Measurements from ENCODE around the gene SOCS7.
A peak's percentile ranks its signal among the peaks of the same experiment; 100 is the strongest.

SOCS7 gene, protein sequence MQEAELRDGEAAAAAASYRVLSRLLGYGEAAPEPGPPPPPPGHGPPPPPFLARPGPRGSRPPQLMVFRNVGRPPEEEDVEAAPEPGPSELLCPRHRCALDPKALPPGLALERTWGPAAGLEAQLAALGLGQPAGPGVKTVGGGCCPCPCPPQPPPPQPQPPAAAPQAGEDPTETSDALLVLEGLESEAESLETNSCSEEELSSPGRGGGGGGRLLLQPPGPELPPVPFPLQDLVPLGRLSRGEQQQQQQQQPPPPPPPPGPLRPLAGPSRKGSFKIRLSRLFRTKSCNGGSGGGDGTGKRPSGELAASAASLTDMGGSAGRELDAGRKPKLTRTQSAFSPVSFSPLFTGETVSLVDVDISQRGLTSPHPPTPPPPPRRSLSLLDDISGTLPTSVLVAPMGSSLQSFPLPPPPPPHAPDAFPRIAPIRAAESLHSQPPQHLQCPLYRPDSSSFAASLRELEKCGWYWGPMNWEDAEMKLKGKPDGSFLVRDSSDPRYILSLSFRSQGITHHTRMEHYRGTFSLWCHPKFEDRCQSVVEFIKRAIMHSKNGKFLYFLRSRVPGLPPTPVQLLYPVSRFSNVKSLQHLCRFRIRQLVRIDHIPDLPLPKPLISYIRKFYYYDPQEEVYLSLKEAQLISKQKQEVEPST

DNA sequence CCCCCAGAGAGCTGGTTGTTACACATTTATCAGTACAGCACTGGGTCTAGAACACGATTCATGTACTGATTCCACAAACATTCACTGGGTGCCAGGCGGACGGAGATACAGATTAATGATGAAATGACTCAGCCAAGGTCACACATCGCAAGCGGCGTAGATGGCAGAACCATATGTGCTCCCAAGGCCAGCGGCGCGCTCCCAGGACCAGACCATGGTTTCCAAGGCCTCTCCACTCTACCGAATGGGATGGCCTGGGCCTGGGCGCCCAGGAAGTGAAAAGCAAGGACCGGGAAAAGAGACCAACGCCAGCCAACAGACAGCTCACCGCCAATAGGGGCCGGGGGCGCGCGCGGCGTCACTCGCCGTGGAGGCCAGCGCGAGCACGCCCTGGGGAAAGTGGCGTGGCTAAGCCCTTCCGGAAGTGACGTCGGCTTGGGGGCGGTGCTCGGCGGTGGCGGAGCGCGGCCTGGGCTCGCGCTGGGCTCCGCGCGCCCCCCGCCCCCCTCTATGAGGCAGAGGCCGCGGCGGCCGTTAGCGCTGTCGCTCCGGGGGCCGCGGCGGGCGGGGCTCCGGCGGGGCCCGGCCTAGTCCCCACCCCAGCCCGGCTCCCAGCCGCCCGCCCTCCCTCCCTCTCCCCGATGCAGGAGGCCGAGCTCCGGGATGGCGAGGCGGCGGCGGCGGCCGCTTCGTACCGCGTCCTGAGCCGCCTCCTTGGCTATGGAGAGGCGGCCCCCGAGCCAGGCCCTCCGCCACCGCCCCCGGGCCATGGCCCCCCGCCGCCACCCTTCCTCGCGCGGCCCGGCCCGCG, at the start of gene SOCS7:
Gene SOCS7 (plus strand): TSS at position 433 of the 811 bp plus-strand sequence. CDS start 209 bp downstream, at position 642.
- H3K27me3 ChIP-seq (ENCODE audit: control insufficient read depth, insufficient read depth, low read length) = no peaks in the 10 kb centered on the region

DNA sequence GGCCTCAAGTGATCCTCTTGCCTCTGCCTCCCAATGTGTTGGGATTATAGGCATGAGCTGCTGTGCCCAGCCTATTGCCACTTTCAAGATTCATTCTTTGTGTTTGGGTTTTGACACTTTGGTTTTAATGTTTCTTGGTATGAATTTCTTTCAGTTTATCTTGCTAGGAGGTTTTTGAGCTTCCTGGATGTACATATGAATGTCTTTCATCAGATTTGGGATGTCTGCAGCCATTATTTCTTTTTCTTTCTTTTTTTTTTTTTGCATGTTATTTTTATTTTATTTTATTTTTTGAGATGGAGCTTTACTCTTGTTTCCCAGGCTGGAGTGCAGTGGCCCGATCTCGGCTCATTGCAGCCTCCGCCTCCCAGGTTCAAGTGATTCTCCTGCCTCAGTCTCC, 36.1 kb upstream of the SOCS7 start:
- H3K27me3 ChIP-seq (ENCODE audit: control insufficient read depth, insufficient read depth, low read length) = no peaks in the 10 kb centered on the region
- H3K9ac ChIP-seq (ENCODE audit: low read length) = no peak overlapping the region
- no peak overlapping the region for H3K4me3 ChIP-seq (ENCODE audit: low read length)
- H3K4me1 ChIP-seq (ENCODE audit: control insufficient read depth, insufficient read depth, low read length) = no peaks in the 10 kb centered on the region
- H3K27ac ChIP-seq (ENCODE audit: low read depth, low read length) = no peak overlapping the region
- H3K36me3 ChIP-seq (ENCODE audit: control insufficient read depth, insufficient read depth, low read length) = peaks cover 4% of the 10 kb centered on the region

More for the DNA sequence above, at the start of gene SOCS7:
- Histone ChIP-seq H3K9ac (ENCODE audit: low read length) (peak within 1 kb of the TSS; percentile 76), H3K4me3 (ENCODE audit: low read length) (peak within 1 kb of the TSS; percentile 81), H3K27ac (ENCODE audit: low read depth, low read length) (peak within 1 kb of the TSS; percentile 95), H3K4me1 (ENCODE audit: control insufficient read depth, insufficient read depth, low read length) (peaks cover 11% of the 10 kb centered on the region), H3K36me3 (ENCODE audit: control insufficient read depth, insufficient read depth, low read length) (no peaks in the 10 kb centered on the region)

DNA sequence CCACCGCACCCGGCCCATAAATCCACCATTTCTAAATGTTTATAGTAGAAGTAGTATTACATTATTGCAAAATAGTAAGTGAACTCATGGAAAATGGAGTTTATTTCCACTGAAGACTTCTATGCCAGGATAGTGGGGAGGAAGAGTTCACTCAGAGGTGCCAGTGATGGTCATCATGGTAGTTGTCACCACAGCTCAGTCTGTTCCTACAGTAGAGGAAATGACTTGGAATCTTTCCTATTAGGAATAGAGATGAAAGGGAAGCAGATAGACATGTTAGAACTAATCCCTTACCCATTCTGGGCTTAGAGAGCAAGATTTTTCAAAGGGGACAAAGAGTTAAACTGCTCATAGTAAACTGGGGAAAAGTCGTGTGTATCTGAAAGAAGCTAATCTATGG, 34.6 kb upstream of the SOCS7 start:
- no peak overlapping the region for H3K27ac ChIP-seq (ENCODE audit: low read depth, low read length)
- no peaks in the 10 kb centered on the region for H3K27me3 ChIP-seq (ENCODE audit: control insufficient read depth, insufficient read depth, low read length)
- peaks cover 4% of the 10 kb centered on the region for H3K36me3 ChIP-seq (ENCODE audit: control insufficient read depth, insufficient read depth, low read length)
- no peak overlapping the region for H3K4me3 ChIP-seq (ENCODE audit: low read length)
- no peak overlapping the region for H3K9ac ChIP-seq (ENCODE audit: low read length)
- H3K4me1 ChIP-seq (ENCODE audit: control insufficient read depth, insufficient read depth, low read length) = no peaks in the 10 kb centered on the region

DNA sequence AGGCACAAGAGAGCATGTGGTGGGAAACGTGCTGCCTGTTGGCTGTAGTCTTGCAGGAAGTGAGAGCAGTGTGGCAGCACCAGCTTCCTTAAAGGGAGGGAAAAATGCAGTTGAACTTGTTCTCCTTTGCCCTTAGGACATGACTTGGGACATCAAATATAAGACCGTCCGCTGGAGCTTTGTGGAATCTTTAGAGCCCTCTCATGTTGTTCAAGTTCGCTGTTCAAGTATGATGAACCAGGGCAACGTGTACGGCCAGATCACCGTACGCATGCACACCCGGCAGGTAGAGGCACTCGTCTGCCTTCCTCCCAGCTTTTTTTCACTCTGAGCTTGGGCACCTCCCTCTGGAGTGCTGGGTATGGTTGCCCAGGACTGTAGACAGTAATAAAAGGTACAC, 31.2 kb upstream of the SOCS7 start:
- no peaks in the 10 kb centered on the region for H3K4me1 ChIP-seq (ENCODE audit: control insufficient read depth, insufficient read depth, low read length)
- no peaks in the 10 kb centered on the region for H3K27me3 ChIP-seq (ENCODE audit: control insufficient read depth, insufficient read depth, low read length)
- H3K27ac ChIP-seq (ENCODE audit: low read depth, low read length) = no peak overlapping the region
- H3K4me3 ChIP-seq (ENCODE audit: low read length) = no peak overlapping the region
- H3K36me3 ChIP-seq (ENCODE audit: control insufficient read depth, insufficient read depth, low read length) = peaks cover 2% of the 10 kb centered on the region
- H3K9ac ChIP-seq (ENCODE audit: low read length) = no peak overlapping the region

DNA sequence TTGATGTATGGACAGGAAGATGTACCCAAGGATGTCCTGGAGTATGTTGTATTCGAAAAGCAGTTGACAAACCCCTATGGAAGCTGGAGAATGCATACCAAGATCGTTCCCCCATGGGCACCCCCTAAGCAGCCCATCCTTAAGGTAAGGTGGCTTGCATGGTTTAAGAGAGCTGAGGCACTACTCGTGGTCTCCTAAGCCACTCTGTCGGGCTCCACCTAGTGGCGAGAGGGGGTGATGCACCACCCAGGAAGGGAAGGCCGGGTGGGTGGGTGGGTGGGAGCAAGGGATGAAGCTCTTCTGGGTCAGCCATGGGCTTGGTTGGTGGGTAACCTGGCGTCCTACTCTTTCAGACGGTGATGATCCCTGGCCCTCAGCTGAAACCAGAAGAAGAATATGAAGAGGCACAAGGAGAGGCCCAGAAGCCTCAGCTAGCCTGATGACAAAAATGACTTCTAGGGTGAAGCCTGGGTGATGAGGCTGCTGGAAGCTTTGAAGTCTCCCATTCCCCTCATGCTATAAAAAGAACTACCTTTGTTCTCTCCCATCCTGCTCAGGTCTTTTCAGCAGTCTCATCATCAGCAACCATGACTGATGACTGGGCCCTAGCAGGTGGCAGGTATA, 29.4 kb upstream of the SOCS7 start:
- peaks cover 2% of the 10 kb centered on the region for H3K36me3 ChIP-seq (ENCODE audit: control insufficient read depth, insufficient read depth, low read length)
- no peak overlapping the region for H3K4me3 ChIP-seq (ENCODE audit: low read length)

DNA sequence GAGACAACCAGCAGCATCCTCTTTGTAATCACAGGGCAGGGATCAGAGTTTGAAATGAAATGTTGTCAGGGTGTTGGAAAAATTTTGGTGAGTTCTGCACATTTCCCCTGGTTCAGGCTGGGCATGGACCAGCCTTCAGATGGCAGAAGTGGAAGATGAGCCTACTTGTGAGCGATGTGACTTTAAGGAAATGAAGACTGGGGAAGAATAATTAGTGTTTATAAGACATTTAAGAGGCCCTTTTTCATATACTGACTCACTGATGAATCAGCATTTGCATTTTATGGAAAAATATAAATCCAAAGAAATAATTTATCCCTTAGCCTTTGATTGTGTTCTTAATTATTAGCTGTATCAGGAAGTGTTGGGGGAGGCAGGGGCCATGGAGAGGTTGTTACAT, 28.7 kb upstream of the SOCS7 start:
- Histone ChIP-seq H3K9ac (ENCODE audit: low read length) (no peak overlapping the region), H3K36me3 (ENCODE audit: control insufficient read depth, insufficient read depth, low read length) (peaks cover 2% of the 10 kb centered on the region), H3K4me1 (ENCODE audit: control insufficient read depth, insufficient read depth, low read length) (no peaks in the 10 kb centered on the region), H3K27ac (ENCODE audit: low read depth, low read length) (no peak overlapping the region), H3K4me3 (ENCODE audit: low read length) (no peak overlapping the region), H3K27me3 (ENCODE audit: control insufficient read depth, insufficient read depth, low read length) (no peaks in the 10 kb centered on the region)

More for the DNA sequence above, 29.4 kb upstream of the SOCS7 start:
- Histone ChIP-seq H3K27ac (ENCODE audit: low read depth, low read length) (no peak overlapping the region), H3K27me3 (ENCODE audit: control insufficient read depth, insufficient read depth, low read length) (no peaks in the 10 kb centered on the region), H3K4me1 (ENCODE audit: control insufficient read depth, insufficient read depth, low read length) (no peaks in the 10 kb centered on the region), H3K9ac (ENCODE audit: low read length) (no peak overlapping the region)

DNA sequence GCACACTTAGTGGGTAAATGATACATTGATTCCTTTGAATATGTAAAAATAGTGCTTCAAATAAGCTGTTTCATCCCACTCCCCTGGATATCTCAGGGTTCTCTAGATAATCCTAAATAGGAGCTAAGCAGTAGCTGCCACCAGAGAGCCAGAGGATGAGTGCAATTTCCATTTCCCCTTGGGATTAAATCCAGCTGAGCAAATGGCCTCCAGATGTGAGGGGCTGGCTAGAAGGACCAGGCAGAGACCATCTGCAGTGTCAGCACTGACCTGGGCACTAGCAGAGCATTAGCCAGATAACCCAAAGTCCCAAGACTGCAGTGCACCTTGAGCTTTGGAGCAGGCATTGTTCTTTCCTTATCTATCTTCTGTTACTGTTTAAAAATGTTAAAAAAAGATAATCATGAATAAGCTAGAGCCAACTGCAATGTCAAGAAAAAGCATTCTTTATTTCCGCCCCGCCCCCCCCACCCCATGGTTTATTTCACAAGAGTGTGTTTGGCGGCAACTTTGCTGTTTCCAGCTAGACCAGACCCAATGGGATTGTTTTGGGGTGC, 27.4 kb upstream of the SOCS7 start:
- Histone ChIP-seq H3K4me3 (ENCODE audit: low read length) (no peak overlapping the region), H3K36me3 (ENCODE audit: control insufficient read depth, insufficient read depth, low read length) (peaks cover 2% of the 10 kb centered on the region), H3K9ac (ENCODE audit: low read length) (no peak overlapping the region), H3K27ac (ENCODE audit: low read depth, low read length) (no peak overlapping the region), H3K27me3 (ENCODE audit: control insufficient read depth, insufficient read depth, low read length) (no peaks in the 10 kb centered on the region), H3K4me1 (ENCODE audit: control insufficient read depth, insufficient read depth, low read length) (no peaks in the 10 kb centered on the region)

DNA sequence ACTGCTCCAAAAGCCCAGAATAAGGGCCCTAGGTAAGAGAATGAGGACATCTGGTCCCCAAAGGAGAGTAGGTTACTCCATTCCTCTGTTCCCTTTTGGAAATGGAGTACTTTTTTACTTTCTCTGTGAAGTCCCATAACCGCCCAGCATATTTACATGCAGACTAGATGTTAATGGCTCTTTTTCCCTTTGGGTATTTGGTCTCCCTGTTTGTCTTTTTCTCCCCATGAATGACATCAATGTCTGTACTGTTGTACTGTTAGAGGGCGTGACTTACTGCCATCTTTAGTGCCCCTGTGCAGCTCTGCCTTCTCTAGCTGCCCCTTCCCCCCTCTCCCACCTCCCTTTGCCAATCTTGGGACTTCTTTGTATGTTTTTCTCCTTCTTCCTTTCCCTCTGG, 26.9 kb upstream of the SOCS7 start:
- no peak overlapping the region for H3K4me3 ChIP-seq (ENCODE audit: low read length)
- no peaks in the 10 kb centered on the region for H3K4me1 ChIP-seq (ENCODE audit: control insufficient read depth, insufficient read depth, low read length)
- H3K27me3 ChIP-seq (ENCODE audit: control insufficient read depth, insufficient read depth, low read length) = no peaks in the 10 kb centered on the region
- H3K27ac ChIP-seq (ENCODE audit: low read depth, low read length) = no peak overlapping the region
- no peaks in the 10 kb centered on the region for H3K36me3 ChIP-seq (ENCODE audit: control insufficient read depth, insufficient read depth, low read length)
- no peak overlapping the region for H3K9ac ChIP-seq (ENCODE audit: low read length)

DNA sequence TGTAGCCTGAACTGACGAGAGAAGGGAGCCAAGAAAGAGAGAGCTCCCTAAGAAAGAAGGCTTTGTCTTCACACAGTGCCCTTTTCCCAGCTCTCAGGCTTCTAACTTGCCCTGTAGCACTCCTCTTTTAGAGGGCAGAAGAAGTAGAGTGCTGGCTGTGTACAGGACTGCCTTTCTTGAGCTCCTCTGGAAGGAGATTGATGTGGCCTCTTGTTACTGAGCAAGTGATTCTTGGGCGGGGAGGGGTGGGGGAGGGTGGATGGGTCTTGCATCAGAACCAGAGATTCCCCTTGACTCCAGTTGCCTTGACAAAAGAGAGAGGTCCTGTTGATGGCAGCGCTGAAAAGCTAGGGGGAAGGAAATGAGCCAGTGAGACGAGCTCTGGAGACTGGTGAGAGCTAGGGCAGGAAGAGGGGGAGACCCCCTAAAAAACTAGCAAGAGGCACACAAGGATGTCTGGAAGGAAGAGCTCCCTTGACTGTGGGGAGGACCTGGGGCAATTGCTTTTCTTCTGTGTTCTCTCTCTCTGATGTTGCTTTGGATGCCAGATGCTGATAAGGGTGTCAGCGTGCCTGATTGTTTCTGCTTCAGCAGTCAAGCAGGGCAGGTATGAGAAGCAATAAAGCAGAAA, 26.3 kb upstream of the SOCS7 start:
- Histone ChIP-seq H3K27ac (ENCODE audit: low read depth, low read length) (no peak overlapping the region), H3K36me3 (ENCODE audit: control insufficient read depth, insufficient read depth, low read length) (no peaks in the 10 kb centered on the region), H3K9ac (ENCODE audit: low read length) (no peak overlapping the region), H3K4me1 (ENCODE audit: control insufficient read depth, insufficient read depth, low read length) (no peaks in the 10 kb centered on the region), H3K4me3 (ENCODE audit: low read length) (no peak overlapping the region), H3K27me3 (ENCODE audit: control insufficient read depth, insufficient read depth, low read length) (no peaks in the 10 kb centered on the region)

DNA sequence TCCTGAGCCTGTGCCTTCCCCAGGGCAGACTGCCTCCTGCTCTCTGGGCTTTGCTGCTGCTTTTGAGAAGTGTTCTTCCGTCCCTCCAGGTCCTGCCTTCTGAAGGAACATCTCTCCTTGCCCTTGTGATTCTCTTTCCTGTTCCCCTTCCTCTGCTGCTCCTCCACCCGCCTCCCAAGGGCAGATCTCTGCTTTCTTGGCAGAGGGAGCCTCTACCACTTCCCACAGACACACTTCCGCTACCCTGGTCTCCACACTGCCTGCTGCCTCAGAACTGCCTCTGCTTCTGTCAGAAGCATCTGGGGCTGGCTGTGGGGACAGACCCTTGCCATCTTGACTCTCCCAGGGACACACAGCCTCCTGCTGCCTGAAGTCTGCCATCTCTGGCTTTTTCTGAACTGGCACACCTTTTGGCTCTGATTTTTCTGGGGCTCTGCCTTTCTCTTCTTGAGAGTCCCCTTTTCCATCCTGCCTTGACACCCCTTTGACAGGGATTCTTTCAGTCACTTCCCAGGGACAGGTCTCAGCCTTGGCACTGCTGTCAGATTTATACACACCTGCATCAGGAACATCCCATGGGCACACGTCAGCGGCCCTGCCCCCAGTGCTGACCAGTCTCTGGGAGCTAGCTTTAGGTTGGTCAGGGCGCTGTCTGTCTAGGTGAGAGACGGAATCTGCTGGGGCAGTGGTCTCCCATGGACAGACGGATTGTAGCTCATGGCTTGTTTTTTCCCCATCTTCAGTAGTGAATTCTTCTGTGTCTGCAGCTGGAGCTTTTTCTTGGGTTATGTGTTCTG, 24.4 kb upstream of the SOCS7 start:
- no peaks in the 10 kb centered on the region for H3K4me1 ChIP-seq (ENCODE audit: control insufficient read depth, insufficient read depth, low read length)
- H3K9ac ChIP-seq (ENCODE audit: low read length) = no peak overlapping the region
- no peak overlapping the region for H3K27ac ChIP-seq (ENCODE audit: low read depth, low read length)

DNA sequence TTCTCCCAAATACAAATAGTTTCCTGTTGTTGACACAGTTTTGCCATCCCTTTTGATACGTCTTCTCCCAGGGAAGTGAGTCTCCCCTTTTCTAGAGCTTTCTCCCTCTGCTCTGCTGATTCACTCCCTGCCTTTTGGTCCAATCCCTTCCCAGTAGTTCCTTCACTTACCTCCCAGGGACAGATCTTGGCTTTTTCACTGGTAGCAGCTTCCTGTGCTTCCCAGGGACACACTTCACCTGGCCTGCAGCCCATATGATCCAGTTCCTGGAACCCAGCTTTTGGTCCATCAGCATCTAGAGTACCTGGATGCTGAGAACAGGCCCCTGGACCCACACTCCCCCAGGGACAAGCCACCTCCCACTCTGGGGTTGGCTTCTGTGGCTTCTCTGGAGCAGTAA, 23.7 kb upstream of the SOCS7 start:
- H3K9ac ChIP-seq (ENCODE audit: low read length) = no peak overlapping the region
- no peak overlapping the region for H3K27ac ChIP-seq (ENCODE audit: low read depth, low read length)
- no peaks in the 10 kb centered on the region for H3K4me1 ChIP-seq (ENCODE audit: control insufficient read depth, insufficient read depth, low read length)

More for the DNA sequence above, 24.4 kb upstream of the SOCS7 start:
- no peaks in the 10 kb centered on the region for H3K36me3 ChIP-seq (ENCODE audit: control insufficient read depth, insufficient read depth, low read length)
- no peaks in the 10 kb centered on the region for H3K27me3 ChIP-seq (ENCODE audit: control insufficient read depth, insufficient read depth, low read length)
- no peak overlapping the region for H3K4me3 ChIP-seq (ENCODE audit: low read length)

More for the DNA sequence above, 23.7 kb upstream of the SOCS7 start:
- no peaks in the 10 kb centered on the region for H3K36me3 ChIP-seq (ENCODE audit: control insufficient read depth, insufficient read depth, low read length)
- H3K27me3 ChIP-seq (ENCODE audit: control insufficient read depth, insufficient read depth, low read length) = no peaks in the 10 kb centered on the region
- H3K4me3 ChIP-seq (ENCODE audit: low read length) = no peak overlapping the region

Measured in rectal smooth muscle tissue (tissue), 1 donor.